Stimulated activated CD8-positive, alpha-beta memory T cell treated with anti-CD3 and anti-CD28 coated beads, Interleukin-15, amount 100 ng/mL, for 48 hours (primary cell): Measurements from ENCODE around the gene PHACTR1.

Source experiments
- DNase-seq, 2 donors: peaks; one replicate each; pipeline ENCODE4 v3.0.0-alpha.2; 2020; ENCODE audit warnings: low read depth in 2 of 2

The PHACTR1 gene

GRCh38 chr6:12802440-12802839 lies 85.9 kb downstream of the PHACTR1 start:
- DNase-seq: no peak

DNA sequence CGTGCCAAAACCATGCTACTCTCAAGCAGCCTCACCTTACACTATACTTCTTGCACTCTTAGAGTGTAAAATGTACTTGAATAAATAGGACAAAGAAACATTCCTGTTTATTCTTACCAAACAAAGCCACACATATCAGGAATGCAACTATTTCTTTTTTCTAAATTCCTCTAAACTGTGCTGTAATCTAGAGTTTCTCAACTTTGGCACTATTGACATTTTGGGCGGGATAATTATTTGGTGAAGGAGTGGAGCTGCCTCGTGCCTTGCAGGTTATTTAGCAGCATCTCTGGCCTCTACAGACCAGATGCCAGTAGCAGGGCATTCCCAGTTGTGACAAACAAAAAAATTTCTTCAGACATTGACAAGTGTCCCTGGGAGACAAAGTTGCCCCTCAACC lies 86.9 kb downstream of the PHACTR1 start:
- no peak for DNase-seq

DNA sequence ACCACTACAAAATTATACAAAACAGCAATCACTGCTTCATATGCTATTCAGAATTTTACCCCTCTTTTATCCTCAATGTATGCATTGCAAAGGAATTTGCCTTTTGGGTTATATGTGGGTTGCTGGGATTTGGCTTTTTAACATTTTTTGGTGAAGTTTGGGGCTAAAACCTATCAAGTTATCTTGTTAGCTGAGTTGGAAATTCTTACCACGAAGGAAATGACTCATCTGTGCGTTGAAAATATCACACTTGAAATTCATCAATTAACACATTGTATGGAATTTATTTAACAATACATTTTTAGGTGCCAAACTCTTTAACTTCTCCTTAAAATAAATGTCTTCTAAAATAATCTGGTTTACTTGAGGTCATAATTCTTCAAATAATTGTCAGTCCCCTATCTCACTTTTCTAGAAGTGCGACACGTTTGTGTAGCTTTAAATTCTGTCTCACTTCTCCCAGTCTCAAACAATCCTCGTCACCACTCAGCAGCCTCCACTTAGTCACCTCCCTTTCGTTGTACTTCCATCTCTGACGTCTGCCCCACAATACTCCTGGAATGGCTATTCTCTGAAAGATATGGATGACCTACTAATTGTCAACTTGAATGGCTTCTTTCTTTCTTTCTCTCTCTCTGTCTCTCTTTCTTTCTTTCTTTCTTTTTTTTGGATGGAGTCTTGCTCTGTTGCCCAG lies 88.5 kb downstream of the PHACTR1 start:
- no peak for DNase-seq

- DNase-seq: no peak
Observed at GRCh38 chr6:12806136-12806535, 89.6 kb downstream of the PHACTR1 start.

- no peak for DNase-seq
Observed at GRCh38 chr6:12806796-12807195, 90.2 kb downstream of the PHACTR1 start.

GRCh38 chr6:12811519-12811918 lies 95.0 kb downstream of the PHACTR1 start:
- DNase-seq: no peak

DNA sequence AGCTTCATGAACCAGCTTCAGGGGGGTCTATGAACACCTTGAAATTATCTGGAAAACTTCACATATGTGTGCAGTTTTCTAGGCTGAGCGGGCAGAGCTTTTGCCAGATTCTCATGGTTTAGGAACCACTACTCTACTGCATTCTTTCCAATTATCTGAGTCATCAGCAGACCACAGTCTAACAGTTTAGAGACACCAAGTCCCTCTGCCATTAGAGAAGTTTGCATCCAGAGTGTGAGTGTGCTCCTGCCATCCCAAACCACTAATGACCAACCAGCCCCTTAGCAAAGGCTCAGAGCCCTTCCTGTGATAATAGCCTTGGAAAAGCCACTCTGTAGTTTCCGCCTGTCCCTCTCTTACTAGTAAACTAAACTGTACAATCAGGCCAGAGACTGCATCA lies 96.8 kb downstream of the PHACTR1 start:
- DNase-seq: no peak

DNA sequence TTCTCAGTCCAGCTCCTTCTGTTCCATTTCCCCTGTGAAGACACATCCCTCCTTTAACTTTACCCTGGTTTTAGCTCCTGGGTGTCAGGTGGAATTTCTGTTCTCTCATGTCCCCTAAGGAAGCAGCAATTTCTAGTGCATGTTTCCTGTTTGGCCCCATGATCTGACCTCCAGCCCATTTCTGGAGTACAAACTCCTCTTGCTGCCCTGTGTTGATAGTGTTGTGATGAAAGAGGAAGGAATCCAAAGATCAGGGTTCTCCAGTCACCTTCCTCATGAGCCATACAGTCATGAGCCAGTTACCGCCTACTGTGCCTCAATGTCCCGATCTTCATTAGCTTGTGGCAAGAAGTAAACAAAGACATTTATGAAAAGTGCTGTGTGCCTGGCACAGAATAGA lies 97.4 kb downstream of the PHACTR1 start:
- DNase-seq: no peak

GRCh38 chr6:12815089-12815488 lies 98.5 kb downstream of the PHACTR1 start:
- no peak for DNase-seq

- no peak for DNase-seq
Observed at GRCh38 chr6:12815884-12816600, 99.5 kb downstream of the PHACTR1 start.

GRCh38 chr6:12818324-12818723 lies 101.8 kb downstream of the PHACTR1 start:
- DNase-seq: no peak

- no peak for DNase-seq
Observed at GRCh38 chr6:12823847-12824246, 107.3 kb downstream of the PHACTR1 start.

- no peak for DNase-seq
Observed at GRCh38 chr6:12826584-12826983, 110.0 kb downstream of the PHACTR1 start.

- no peak for DNase-seq
Observed at GRCh38 chr6:12827921-12828320, 111.4 kb downstream of the PHACTR1 start.

- no peak for DNase-seq
Observed at GRCh38 chr6:12832226-12832735, 115.7 kb downstream of the PHACTR1 start.

- DNase-seq: no peak
Observed at GRCh38 chr6:12836009-12836408, 119.4 kb downstream of the PHACTR1 start.

GRCh38 chr6:12841619-12842018 lies 125.1 kb downstream of the PHACTR1 start:
- DNase-seq: no peak

- no peak for DNase-seq
Observed at GRCh38 chr6:12842114-12842513, 125.5 kb downstream of the PHACTR1 start.

GRCh38 chr6:12842658-12843057 lies 126.1 kb downstream of the PHACTR1 start:
- no peak for DNase-seq

GRCh38 chr6:12844284-12845223 lies 128.0 kb downstream of the PHACTR1 start:
- no peak for DNase-seq

- no peak for DNase-seq
Observed at GRCh38 chr6:12845224-12846004, 128.8 kb downstream of the PHACTR1 start.
